T-helper 2 cell treated with Interferon-gamma antibody and Interleukin-4, amounts not matched to agents 5 μg/mL and 100 μg/mL, for 36 hours (primary cell): ENCODE data around the gene DENND5A.
"Not testable (repeated sequence)": the region's sequence is repeated elsewhere in the genome, so short reads cannot be mapped to it uniquely, and the experiment has no call there.

ENCODE experiments used
- DNase-seq: peaks from one replicate; pipeline ENCODE4 v3.0.0; 2021; ENCODE audit warnings: low spot score
- H3K27ac Mint-ChIP-seq: one replicate; pipeline ENCODE4 v1.8.0; 2021; ENCODE audit warnings: mild to moderate bottlenecking, mixed read lengths
- H3K27me3 Mint-ChIP-seq: one replicate; pipeline ENCODE4 v1.8.0; 2021; ENCODE audit warnings: low read depth, mixed read lengths
- H3K36me3 Mint-ChIP-seq: one replicate; pipeline ENCODE4 v1.8.0; 2021; ENCODE audit warnings: low read depth, mixed read lengths
- H3K4me1 Mint-ChIP-seq: one replicate; pipeline ENCODE4 v1.8.0; 2021; ENCODE audit warnings: low read depth, mixed read lengths
- H3K4me3 Mint-ChIP-seq: one replicate; pipeline ENCODE4 v1.8.0; 2022; ENCODE audit warnings: mild to moderate bottlenecking, moderate library complexity, mixed read lengths
- H3K9me3 Mint-ChIP-seq: one replicate; pipeline ENCODE4 v1.8.0; 2021; ENCODE audit warnings: mixed read lengths

The DENND5A gene

DNA sequence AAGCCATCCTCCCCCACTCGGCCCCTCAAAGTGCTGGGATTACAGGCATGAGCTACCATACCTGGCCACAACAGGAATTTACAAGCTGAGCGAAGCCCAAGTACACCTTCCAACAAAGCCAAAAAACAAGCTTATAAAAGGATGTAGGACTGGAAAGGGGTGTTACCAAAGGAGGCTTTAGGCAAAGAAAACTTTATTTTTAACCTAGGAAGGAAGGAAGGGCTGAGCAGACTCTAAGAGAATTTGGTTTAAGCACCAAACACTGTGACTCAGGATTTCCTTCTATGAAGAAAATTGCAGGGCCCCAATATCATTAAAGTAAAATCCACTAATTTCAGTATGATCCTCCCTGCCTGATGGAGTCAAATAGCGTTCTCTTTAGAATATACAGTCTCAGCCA is 12.1 kb downstream of the DENND5A start:
- Mint-ChIP-seq H3K27me3 (no peaks in the 10 kb centered on the region), H3K9me3 (no peaks in the 10 kb centered on the region), H3K36me3 (peaks cover 15% of the 10 kb centered on the region), H3K4me1 (peaks cover 41% of the 10 kb centered on the region), H3K27ac (no peak overlapping the region), H3K4me3 (no peak overlapping the region)
- no peak for DNase-seq

DNA sequence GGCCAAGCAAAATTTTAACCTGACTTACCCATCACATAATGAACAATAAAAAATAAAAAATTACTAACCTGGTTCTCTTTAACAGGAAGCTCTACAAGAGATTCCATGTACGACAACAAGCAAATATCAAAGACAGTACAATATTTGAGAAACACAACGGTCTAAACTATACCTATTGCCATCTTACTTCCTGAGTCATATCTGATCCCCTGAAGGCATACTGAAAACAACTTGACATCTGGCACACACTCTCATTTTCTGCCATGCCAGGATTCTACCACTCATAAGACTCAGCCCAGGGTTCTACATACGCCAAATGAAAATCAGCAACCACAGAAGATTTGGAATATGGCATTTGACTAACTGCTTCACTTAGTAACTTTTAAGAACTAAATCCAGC is 13.8 kb downstream of the DENND5A start:
- no peaks in the 10 kb centered on the region for H3K27me3 Mint-ChIP-seq
- H3K27ac Mint-ChIP-seq: peak overlapping the region; percentile 57
- no peak for DNase-seq
- peaks cover 16% of the 10 kb centered on the region for H3K36me3 Mint-ChIP-seq
- peaks cover 54% of the 10 kb centered on the region for H3K4me1 Mint-ChIP-seq
- peak overlapping the region; percentile 78 for H3K4me3 Mint-ChIP-seq
- H3K9me3 Mint-ChIP-seq: no peaks in the 10 kb centered on the region

- Mint-ChIP-seq H3K4me1 (peaks cover 57% of the 10 kb centered on the region), H3K4me3 (peak overlapping the region; percentile 78), H3K27ac (peak overlapping the region; percentile 83), H3K9me3 (no peaks in the 10 kb centered on the region), H3K36me3 (peaks cover 15% of the 10 kb centered on the region), H3K27me3 (no peaks in the 10 kb centered on the region)
- peak; percentile 57 for DNase-seq
Observed at GRCh38 chr11:9250139-9250582, 15.0 kb downstream of the DENND5A start.

DNA sequence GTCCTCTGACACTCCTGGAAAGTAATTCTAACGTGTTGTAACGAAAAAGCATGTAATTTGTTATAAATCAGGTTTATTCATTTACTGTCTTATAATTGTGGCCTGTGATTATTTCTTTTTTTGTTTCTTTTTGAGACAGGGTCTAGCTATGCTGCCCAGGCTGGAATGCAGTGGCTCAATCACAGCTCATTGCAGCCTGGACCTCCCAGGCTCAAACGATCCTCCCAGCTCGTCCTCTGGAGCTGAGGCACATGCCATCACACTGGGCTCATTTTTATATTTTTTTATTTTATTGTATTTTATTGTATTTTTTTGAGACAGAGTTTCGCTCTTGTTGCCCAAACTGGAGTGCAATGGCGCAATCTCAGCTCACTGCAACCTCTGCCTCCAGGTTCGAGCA is 15.9 kb downstream of the DENND5A start:
- H3K4me1 Mint-ChIP-seq: peaks cover 53% of the 10 kb centered on the region
- H3K4me3 Mint-ChIP-seq: no peak overlapping the region
- no peak for DNase-seq
- H3K27me3 Mint-ChIP-seq: no peaks in the 10 kb centered on the region
- no peak overlapping the region for H3K27ac Mint-ChIP-seq
- H3K36me3 Mint-ChIP-seq: peaks cover 9% of the 10 kb centered on the region
- H3K9me3 Mint-ChIP-seq: no peaks in the 10 kb centered on the region

- H3K27ac Mint-ChIP-seq: no peak overlapping the region
- no peak for DNase-seq
- H3K36me3 Mint-ChIP-seq: peaks cover 12% of the 10 kb centered on the region
- H3K4me3 Mint-ChIP-seq: no peak overlapping the region
- H3K4me1 Mint-ChIP-seq: peaks cover 52% of the 10 kb centered on the region
- no peaks in the 10 kb centered on the region for H3K9me3 Mint-ChIP-seq
- H3K27me3 Mint-ChIP-seq: no peaks in the 10 kb centered on the region
Observed at GRCh38 chr11:9247863-9248262, 17.3 kb downstream of the DENND5A start.

GRCh38 chr11:9236242-9236641 is 28.9 kb downstream of the DENND5A start:
- not testable (repeated sequence) for DNase-seq, H3K27ac Mint-ChIP-seq, H3K27me3 Mint-ChIP-seq, H3K9me3 Mint-ChIP-seq, H3K4me3 Mint-ChIP-seq
- Mint-ChIP-seq H3K36me3 (peaks cover 10% of the 10 kb centered on the region), H3K4me1 (peaks cover 23% of the 10 kb centered on the region)

- no peak for DNase-seq
- H3K4me3 Mint-ChIP-seq: no peak overlapping the region
- H3K9me3 Mint-ChIP-seq: peaks cover 7% of the 10 kb centered on the region
- peaks cover 32% of the 10 kb centered on the region for H3K4me1 Mint-ChIP-seq
- H3K27ac Mint-ChIP-seq: peak overlapping the region; percentile 53
- peaks cover 9% of the 10 kb centered on the region for H3K36me3 Mint-ChIP-seq
- no peaks in the 10 kb centered on the region for H3K27me3 Mint-ChIP-seq
Observed at GRCh38 chr11:9232482-9232881, 32.7 kb downstream of the DENND5A start.

DNA sequence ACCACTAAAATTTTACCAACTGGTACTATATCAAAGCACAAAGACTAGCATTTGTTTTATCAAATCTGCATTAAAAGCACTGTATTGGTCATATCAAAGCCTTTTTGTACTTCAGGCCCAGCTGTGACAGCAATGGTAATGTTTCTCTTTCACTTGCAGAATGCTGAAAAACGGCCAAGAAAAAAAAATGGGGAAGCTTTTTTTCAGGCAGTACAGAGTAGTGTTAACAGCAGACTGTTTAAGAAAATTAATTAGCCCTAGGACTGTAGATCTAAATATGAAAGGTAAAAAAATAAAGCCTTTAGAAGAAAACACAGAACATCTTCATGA is 33.3 kb downstream of the DENND5A start:
- peaks cover 30% of the 10 kb centered on the region for H3K4me1 Mint-ChIP-seq
- peaks cover 7% of the 10 kb centered on the region for H3K9me3 Mint-ChIP-seq

DNA sequence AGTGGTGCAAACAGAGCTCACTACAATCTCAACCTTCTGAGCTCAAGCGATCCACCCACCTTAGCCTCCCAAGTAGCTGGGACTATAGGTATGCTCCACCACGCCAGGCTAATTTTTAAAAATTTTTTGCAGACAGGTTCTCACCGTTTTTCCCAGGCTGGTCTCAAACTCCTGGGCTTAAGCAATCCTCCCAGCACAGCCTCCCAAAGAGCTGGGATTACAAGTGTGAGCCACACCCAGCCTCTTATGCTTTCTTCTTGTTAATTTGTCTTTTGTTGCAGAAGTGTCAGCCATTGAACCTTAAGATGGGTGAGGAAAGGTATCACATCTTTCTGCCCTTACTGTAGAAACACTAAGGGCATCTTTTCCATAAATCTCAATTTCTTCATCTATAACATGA is 34.9 kb downstream of the DENND5A start:
- Mint-ChIP-seq H3K9me3 (peaks cover 7% of the 10 kb centered on the region), H3K27ac (peak overlapping the region; percentile 83), H3K4me1 (peaks cover 28% of the 10 kb centered on the region), H3K36me3 (peaks cover 11% of the 10 kb centered on the region), H3K27me3 (no peaks in the 10 kb centered on the region), H3K4me3 (peak overlapping the region; percentile 41)
- no peak for DNase-seq

More for the DNA sequence above, 33.3 kb downstream of the DENND5A start:
- no peak for DNase-seq
- H3K27me3 Mint-ChIP-seq: no peaks in the 10 kb centered on the region
- H3K4me3 Mint-ChIP-seq: peak overlapping the region; percentile 77
- peaks cover 9% of the 10 kb centered on the region for H3K36me3 Mint-ChIP-seq
- H3K27ac Mint-ChIP-seq: peak overlapping the region; percentile 83

DNA sequence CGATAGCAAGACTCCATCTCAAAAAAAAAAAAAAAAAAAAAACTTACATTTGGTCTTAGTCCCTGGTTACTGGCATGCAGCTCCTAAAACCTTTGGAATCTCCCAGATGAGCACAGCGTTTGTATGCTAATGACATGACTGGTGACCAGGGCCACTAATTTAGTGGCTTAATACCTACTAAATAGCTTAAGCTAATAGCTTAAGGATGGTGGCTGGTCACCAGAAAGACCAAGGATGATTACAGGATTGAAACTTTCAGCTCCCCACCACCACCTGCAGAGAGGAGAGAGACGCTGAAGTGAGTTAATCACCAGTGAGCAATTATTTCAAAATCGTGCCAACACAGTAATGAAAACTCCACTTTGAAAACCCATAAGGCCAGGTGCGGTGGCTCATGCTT is 37.1 kb downstream of the DENND5A start:
- no peaks in the 10 kb centered on the region for H3K9me3 Mint-ChIP-seq
- H3K27me3 Mint-ChIP-seq: no peaks in the 10 kb centered on the region
- no peak for DNase-seq
- H3K4me3 Mint-ChIP-seq: no peak overlapping the region
- H3K4me1 Mint-ChIP-seq: peaks cover 26% of the 10 kb centered on the region
- no peak overlapping the region for H3K27ac Mint-ChIP-seq
- H3K36me3 Mint-ChIP-seq: peaks cover 5% of the 10 kb centered on the region

DNA sequence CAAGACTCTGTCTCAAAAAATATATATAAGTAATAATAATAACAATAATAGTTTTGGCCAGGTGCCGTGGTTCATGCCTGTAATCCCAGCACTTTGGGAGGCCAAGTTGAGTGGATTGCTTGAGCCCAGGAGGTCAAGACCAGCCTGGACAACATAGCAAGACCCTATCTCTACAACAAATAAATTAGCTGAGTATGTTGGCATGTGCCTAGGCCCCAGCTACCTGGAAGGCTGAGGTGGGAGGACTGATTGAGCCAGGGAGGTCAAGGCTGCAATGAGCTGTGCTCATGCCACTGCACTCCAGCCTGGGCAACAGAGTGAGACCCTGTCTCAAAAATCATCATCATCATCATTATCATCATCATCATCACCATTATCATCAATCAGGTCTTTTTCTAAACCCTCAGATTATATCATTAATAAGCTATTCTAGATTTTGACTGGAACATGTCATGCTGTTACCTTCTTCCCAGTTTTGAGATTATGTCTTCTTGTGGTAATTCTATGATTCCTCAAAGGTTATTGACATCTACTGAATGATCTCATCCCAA is 39.3 kb downstream of the DENND5A start:
- no peak for DNase-seq
- no peaks in the 10 kb centered on the region for H3K27me3 Mint-ChIP-seq
- no peaks in the 10 kb centered on the region for H3K9me3 Mint-ChIP-seq
- no peak overlapping the region for H3K4me3 Mint-ChIP-seq
- no peak overlapping the region for H3K27ac Mint-ChIP-seq
- H3K4me1 Mint-ChIP-seq: peaks cover 12% of the 10 kb centered on the region
- peaks cover 5% of the 10 kb centered on the region for H3K36me3 Mint-ChIP-seq

GRCh38 chr11:9222654-9223053 is 42.5 kb downstream of the DENND5A start:
- Mint-ChIP-seq H3K27ac (no peak overlapping the region), H3K27me3 (no peaks in the 10 kb centered on the region), H3K4me3 (no peak overlapping the region), H3K36me3 (peaks cover 7% of the 10 kb centered on the region), H3K4me1 (peaks cover 3% of the 10 kb centered on the region), H3K9me3 (no peaks in the 10 kb centered on the region)
- no peak for DNase-seq

- not testable (repeated sequence) for H3K9me3 Mint-ChIP-seq, H3K36me3 Mint-ChIP-seq, DNase-seq, H3K4me1 Mint-ChIP-seq, H3K4me3 Mint-ChIP-seq, H3K27ac Mint-ChIP-seq, H3K27me3 Mint-ChIP-seq
Observed at GRCh38 chr11:9220853-9221252, 44.3 kb downstream of the DENND5A start.

- H3K9me3 Mint-ChIP-seq: no peaks in the 10 kb centered on the region
- DNase-seq: no peak
- no peaks in the 10 kb centered on the region for H3K27me3 Mint-ChIP-seq
- H3K4me3 Mint-ChIP-seq: no peak overlapping the region
- H3K27ac Mint-ChIP-seq: no peak overlapping the region
- peaks cover 18% of the 10 kb centered on the region for H3K4me1 Mint-ChIP-seq
- H3K36me3 Mint-ChIP-seq: peaks cover 1% of the 10 kb centered on the region
Observed at GRCh38 chr11:9219572-9219971, 45.6 kb downstream of the DENND5A start.

DNA sequence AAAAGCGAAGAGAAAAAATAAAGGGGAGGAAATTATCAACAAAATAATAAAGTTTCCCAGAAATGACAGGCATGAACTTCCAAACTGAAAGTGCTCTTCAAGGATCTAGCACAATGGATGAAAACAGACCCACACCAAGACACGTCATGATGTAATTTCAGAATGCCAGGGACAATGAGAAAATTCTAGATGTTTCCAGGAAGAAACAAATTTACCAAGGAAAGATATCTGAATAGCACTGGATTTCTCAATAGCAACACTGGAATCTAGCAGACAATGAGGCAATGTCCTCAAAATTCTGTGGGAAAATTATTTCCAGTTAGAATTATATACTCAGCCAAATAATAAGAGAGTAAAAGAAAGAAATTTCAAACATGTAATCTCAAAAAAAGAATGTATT is 46.0 kb downstream of the DENND5A start:
- Mint-ChIP-seq H3K27me3 (no peaks in the 10 kb centered on the region), H3K36me3 (peaks cover 1% of the 10 kb centered on the region), H3K9me3 (no peaks in the 10 kb centered on the region), H3K27ac (no peak overlapping the region), H3K4me3 (no peak overlapping the region), H3K4me1 (peaks cover 22% of the 10 kb centered on the region)
- DNase-seq: no peak
